PFSK-1 (cell line): Measurements from ENCODE around the gene TLR10. TPM values are rescaled to one million over a fixed set of nuclear protein-coding genes. Genes with fewer than 3 reads are reported as not detected.

Experiments used
- FOXP2 ChIP-seq: optimal IDR thresholded peaks from 2 replicates; pipeline ENCODE3; 2011; ENCODE audit warnings: borderline replicate concordance, control low read depth, inconsistent platforms; ENCODE audit not compliant: insufficient read depth; ENCODE audit errors: extremely low read length, extremely low read depth
- POLR2AphosphoS5 ChIP-seq: IDR thresholded peaks from 2 replicates; pipeline ENCODE4 v1.6.1; 2012; ENCODE audit warnings: low read depth, mild to moderate bottlenecking, control low read depth, low read length, moderate library complexity
- REST ChIP-seq, 2 experiments: IDR thresholded peaks; 2 replicates each; pipeline versions ENCODE4 v1.6.1 to v1.8.0; 2011 to 2012; ENCODE audit warnings: low read depth in 2 of 2, low read length in 2 of 2, control low read depth in 1 of 2, inconsistent platforms in 1 of 2, mild to moderate bottlenecking in 1 of 2, moderate library complexity in 1 of 2; ENCODE audit not compliant: insufficient read depth in 1 of 2
- SIN3A ChIP-seq: IDR thresholded peaks from 2 replicates; pipeline ENCODE4 v1.6.1; 2012; ENCODE audit warnings: mild to moderate bottlenecking, low read length, moderate library complexity, borderline replicate concordance; ENCODE audit not compliant: insufficient read depth
- TAF1 ChIP-seq: IDR thresholded peaks from 2 replicates; pipeline ENCODE4 v1.6.1; 2012; ENCODE audit warnings: low read length, control low read depth, borderline replicate concordance; ENCODE audit not compliant: insufficient read depth
- polyA plus RNA-seq: library from polyadenylated mRNA; unstranded; fragments of >200 nt; gene quantifications from one replicate; pipeline ENCODE4 v1.2.1, GENCODE V29; 2012; ENCODE audit warnings: low read depth, missing spikeins; ENCODE audit not compliant: insufficient read length

The TLR10 gene, protein sequence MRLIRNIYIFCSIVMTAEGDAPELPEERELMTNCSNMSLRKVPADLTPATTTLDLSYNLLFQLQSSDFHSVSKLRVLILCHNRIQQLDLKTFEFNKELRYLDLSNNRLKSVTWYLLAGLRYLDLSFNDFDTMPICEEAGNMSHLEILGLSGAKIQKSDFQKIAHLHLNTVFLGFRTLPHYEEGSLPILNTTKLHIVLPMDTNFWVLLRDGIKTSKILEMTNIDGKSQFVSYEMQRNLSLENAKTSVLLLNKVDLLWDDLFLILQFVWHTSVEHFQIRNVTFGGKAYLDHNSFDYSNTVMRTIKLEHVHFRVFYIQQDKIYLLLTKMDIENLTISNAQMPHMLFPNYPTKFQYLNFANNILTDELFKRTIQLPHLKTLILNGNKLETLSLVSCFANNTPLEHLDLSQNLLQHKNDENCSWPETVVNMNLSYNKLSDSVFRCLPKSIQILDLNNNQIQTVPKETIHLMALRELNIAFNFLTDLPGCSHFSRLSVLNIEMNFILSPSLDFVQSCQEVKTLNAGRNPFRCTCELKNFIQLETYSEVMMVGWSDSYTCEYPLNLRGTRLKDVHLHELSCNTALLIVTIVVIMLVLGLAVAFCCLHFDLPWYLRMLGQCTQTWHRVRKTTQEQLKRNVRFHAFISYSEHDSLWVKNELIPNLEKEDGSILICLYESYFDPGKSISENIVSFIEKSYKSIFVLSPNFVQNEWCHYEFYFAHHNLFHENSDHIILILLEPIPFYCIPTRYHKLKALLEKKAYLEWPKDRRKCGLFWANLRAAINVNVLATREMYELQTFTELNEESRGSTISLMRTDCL
- polyA plus RNA-seq = not detected

GRCh38 chr4:38782452-38783108 lies at the start of gene TLR10:
Gene TLR10 (minus strand): TSS chr4:38782990. CDS start chr4:38775590, 7,400 bp downstream.
- TF ChIP-seq TAF1 (no peak), POLR2AphosphoS5 (no peak), REST (IDR thresholded peaks at IDR 0.05; ENCODE audit: insufficient read depth in 1 of 2, low read depth in 2 of 2, low read length in 2 of 2) (no peak), FOXP2 (no peak), SIN3A (no peak)

DNA sequence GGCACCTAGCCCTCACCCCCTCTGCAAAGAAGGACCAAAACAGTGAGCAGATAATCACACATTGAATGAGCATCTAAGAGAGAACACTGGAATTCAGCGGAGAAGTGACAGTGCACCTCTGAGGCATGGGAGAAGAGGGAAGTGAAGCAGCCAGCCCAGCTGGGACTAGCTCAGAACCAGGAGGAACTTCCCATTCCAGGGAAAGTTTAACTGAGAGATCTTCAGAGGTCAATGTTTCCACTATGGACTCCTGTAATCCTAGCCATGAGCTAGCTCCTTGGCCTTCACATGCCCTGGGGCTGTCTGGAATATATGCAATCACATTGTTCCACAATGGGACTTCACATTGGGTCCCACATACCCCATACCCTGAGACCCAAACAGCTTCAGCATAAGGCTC lies 49.4 kb upstream of the TLR10 start:
- TF ChIP-seq REST (IDR thresholded peaks at IDR 0.05; ENCODE audit: insufficient read depth in 1 of 2, low read depth in 2 of 2, low read length in 2 of 2) = no peak
- no peak for TF ChIP-seq SIN3A
- TF ChIP-seq POLR2AphosphoS5 = no peak
- TF ChIP-seq TAF1 = no peak
- TF ChIP-seq FOXP2 = no peak

GRCh38 chr4:38831653-38832052 lies 48.9 kb upstream of the TLR10 start:
- TF ChIP-seq FOXP2 (no peak), SIN3A (no peak), REST (IDR thresholded peaks at IDR 0.05; ENCODE audit: insufficient read depth in 1 of 2, low read depth in 2 of 2, low read length in 2 of 2) (no peak), POLR2AphosphoS5 (no peak), TAF1 (no peak)

GRCh38 chr4:38829237-38829636 lies 46.4 kb upstream of the TLR10 start:
- no peak for TF ChIP-seq TAF1
- TF ChIP-seq SIN3A = no peak
- no peak for TF ChIP-seq POLR2AphosphoS5
- TF ChIP-seq REST (IDR thresholded peaks at IDR 0.05; ENCODE audit: insufficient read depth in 1 of 2, low read depth in 2 of 2, low read length in 2 of 2) = no peak
- TF ChIP-seq FOXP2 = no peak
